ENCODE results near the gene VPS37B.

The VPS37B gene

DNA sequence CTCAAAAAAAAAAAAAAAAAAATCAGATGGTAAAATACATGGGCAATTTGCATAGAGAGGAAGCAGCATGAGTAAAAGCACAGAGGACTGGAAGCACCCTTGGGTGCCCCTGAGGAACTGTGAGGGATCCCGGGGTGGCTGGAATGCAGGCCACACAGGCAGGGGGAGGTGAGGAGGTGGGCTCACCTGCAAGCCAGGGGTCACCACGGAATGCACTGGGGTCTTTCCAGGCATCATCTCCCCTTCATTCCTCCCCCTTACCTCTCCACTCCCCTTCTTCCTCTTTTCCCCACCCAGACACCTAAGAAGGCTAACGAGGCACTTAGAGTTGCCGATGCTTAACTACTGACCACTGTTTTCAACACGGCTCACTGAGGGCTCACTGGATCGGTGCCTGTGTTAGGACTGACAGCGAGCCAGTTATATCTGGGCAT, 75.1 kb downstream of the VPS37B start:
- TF ChIP-seq ZC3H10 (CRISPR knock-in tag; IDR thresholded peaks at IDR 0.05) = no peak
- TF ChIP-seq CSDC2 (CRISPR knock-in tag; IDR thresholded peaks at IDR 0.05) = no peak
- TF ChIP-seq, protein P1, sequence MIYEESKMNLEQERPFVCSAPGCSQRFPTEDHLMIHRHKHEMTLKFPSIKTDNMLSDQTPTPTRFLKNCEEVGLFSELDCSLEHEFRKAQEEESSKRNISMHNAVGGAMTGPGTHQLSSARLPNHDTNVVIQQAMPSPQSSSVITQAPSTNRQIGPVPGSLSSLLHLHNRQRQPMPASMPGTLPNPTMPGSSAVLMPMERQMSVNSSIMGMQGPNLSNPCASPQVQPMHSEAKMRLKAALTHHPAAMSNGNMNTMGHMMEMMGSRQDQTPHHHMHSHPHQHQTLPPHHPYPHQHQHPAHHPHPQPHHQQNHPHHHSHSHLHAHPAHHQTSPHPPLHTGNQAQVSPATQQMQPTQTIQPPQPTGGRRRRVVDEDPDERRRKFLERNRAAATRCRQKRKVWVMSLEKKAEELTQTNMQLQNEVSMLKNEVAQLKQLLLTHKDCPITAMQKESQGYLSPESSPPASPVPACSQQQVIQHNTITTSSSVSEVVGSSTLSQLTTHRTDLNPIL (CRISPR knock-in tag; IDR thresholded peaks at IDR 0.05; ENCODE audit: low read depth) = no peak
- TF ChIP-seq TOX (CRISPR knock-in tag; IDR thresholded peaks at IDR 0.05; ENCODE audit: borderline replicate concordance) = no peak
- TF ChIP-seq ESRRG (CRISPR knock-in tag; IDR thresholded peaks at IDR 0.05) = no peak
- no peak for TF ChIP-seq BACH2 (CRISPR knock-in tag; IDR thresholded peaks at IDR 0.05; ENCODE audit: borderline replicate concordance)
- TF ChIP-seq ZNF565 (CRISPR knock-in tag; conservative IDR thresholded peaks at IDR 0.05; ENCODE audit: low read depth) = no peak
- TF ChIP-seq ISL1 (CRISPR knock-in tag; IDR thresholded peaks at IDR 0.05) = no peak
- no peak for TF ChIP-seq ZNF8 (CRISPR knock-in tag; IDR thresholded peaks at IDR 0.05)
- TF ChIP-seq GLIS3 (CRISPR knock-in tag; IDR thresholded peaks at IDR 0.05) = no peak
- no peak for TF ChIP-seq PPARA (CRISPR knock-in tag; IDR thresholded peaks at IDR 0.05; ENCODE audit: borderline replicate concordance)
- no peak for ATAC-seq

DNA sequence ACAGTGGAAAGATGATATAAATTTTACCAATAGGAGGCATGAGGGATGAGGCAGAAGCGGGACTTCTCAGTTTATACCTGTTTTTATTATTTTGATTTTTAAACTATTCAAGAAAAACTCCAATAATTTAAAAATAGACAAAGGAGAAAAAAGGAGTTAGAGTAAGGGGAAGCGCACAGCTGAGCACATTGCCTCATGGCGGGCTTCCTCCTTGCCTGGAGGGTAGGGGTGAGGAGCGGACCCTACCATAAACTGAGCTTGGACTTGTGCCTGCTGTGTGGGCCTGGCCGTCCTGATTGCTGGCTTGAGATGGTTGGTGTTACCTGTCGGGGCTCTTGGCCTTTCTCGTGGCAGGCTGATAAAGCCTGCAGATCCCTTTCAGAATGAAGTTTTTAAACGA, 75.8 kb downstream of the VPS37B start:
- ATAC-seq = no peak
- TF ChIP-seq, protein P2, sequence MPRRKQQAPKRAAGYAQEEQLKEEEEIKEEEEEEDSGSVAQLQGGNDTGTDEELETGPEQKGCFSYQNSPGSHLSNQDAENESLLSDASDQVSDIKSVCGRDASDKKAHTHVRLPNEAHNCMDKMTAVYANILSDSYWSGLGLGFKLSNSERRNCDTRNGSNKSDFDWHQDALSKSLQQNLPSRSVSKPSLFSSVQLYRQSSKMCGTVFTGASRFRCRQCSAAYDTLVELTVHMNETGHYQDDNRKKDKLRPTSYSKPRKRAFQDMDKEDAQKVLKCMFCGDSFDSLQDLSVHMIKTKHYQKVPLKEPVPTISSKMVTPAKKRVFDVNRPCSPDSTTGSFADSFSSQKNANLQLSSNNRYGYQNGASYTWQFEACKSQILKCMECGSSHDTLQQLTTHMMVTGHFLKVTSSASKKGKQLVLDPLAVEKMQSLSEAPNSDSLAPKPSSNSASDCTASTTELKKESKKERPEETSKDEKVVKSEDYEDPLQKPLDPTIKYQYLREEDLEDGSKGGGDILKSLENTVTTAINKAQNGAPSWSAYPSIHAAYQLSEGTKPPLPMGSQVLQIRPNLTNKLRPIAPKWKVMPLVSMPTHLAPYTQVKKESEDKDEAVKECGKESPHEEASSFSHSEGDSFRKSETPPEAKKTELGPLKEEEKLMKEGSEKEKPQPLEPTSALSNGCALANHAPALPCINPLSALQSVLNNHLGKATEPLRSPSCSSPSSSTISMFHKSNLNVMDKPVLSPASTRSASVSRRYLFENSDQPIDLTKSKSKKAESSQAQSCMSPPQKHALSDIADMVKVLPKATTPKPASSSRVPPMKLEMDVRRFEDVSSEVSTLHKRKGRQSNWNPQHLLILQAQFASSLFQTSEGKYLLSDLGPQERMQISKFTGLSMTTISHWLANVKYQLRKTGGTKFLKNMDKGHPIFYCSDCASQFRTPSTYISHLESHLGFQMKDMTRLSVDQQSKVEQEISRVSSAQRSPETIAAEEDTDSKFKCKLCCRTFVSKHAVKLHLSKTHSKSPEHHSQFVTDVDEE (CRISPR knock-in tag; IDR thresholded peaks at IDR 0.05) = no peak
- TF ChIP-seq ZFP3 (CRISPR knock-in tag; IDR thresholded peaks at IDR 0.05) = no peak
- TF ChIP-seq OSR1 (CRISPR knock-in tag; IDR thresholded peaks at IDR 0.05) = no peak
- no peak for TF ChIP-seq ESRRG (CRISPR knock-in tag; IDR thresholded peaks at IDR 0.05)
- TF ChIP-seq RARB (CRISPR knock-in tag; IDR thresholded peaks at IDR 0.05) = no peak

DNA sequence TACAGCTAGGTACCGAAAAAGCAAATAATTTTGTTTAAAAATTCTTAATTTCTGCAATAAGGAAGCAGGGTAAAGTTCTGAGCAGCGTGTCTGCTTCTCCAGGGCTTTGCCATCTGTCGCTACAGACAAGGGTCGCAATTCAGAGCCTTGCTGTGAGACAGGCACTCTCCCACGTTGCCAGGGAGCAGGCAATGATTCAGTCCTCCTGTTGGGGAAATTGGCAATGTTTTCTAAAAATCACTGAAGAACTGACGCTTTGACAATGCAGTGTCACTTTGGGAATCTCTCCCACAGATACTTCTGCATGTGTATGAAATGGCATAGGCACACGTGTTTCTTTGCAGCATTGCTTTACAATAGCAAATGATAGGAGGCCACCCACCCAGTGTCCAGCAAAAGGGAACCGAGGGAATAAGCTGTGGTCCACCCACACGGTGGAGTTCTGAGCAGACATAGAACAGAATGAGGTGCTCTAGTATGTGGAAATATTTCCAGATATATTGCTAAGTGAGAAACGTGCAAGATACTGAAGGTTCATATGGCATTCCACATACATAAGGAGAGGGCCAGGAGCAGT, 76.6 kb downstream of the VPS37B start:
- no peak for ATAC-seq
- no peak for TF ChIP-seq TOX (CRISPR knock-in tag; IDR thresholded peaks at IDR 0.05; ENCODE audit: borderline replicate concordance)
- TF ChIP-seq OSR1 (CRISPR knock-in tag; IDR thresholded peaks at IDR 0.05) = no peak

All from SK-N-SH treated with all-trans-retinoic acid at 6 μM for 48 hours (cell line).